ENCODE measurements around the gene OR4K5. TPM values are rescaled to one million over a fixed set of nuclear protein-coding genes. Genes with fewer than 3 reads are reported as not detected.

The OR4K5 gene
- total and polyA plus RNA-seq, 2 experiments from 2014 or later = not detected

DNA sequence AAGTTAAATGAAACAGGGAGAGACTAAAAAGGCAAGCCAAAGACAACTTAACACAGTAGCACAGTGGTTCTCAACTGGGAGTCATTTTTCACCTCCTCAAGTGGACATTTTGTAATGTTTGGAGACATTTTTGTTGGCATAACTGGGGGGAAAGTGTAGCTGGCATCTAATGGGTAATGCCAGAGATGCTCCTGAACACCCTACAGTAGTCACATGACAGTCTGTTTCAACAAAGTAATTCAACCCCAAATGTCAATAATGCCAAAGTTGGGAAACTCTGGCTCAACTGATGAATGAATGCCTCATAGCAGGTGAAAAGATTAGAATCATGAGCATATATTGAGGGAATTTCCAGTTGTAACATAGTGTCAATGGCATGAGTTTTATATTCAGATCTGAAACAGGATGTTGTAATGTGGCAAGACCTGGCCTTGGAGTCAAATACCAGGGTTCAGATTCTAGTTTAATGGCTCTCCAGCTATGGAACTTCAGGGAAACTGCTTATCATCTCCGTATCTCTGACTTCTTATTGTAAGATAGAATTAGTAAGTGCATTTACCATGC is 2.4 kb upstream of the OR4K5 start:
- Histone ChIP-seq H3K4me3 (no peak overlapping the region), H3K4me2 (no peak overlapping the region), H3K27ac (no peak overlapping the region), H3K36me3 (replicated peaks; ENCODE audit: insufficient read depth, low read depth) (no peaks in the 10 kb centered on the region), H3K79me2 (no peaks in the 10 kb centered on the region), H3K9me3 (ENCODE audit: low read depth) (peaks cover 10% of the 10 kb centered on the region), H3K27me3 (no peaks in the 10 kb centered on the region), H3K9me2 (replicated peaks; ENCODE audit: insufficient read depth) (no peaks in the 10 kb centered on the region), H3K4me1 (ENCODE audit: insufficient read depth) (no peaks in the 10 kb centered on the region), H2AFZ (no peak overlapping the region), H4K20me1 (ENCODE audit: insufficient read depth, poor library complexity, severe bottlenecking) (no peaks in the 10 kb centered on the region)
- DNase-seq (ENCODE audit: low spot score) = no peak
- WGBS (ENCODE audit: low lambda C conversion rate, missing lambda C conversion rate) = 54% methylated on average over 1 of the region's 1 CpG
- TF ChIP-seq, protein P1, sequence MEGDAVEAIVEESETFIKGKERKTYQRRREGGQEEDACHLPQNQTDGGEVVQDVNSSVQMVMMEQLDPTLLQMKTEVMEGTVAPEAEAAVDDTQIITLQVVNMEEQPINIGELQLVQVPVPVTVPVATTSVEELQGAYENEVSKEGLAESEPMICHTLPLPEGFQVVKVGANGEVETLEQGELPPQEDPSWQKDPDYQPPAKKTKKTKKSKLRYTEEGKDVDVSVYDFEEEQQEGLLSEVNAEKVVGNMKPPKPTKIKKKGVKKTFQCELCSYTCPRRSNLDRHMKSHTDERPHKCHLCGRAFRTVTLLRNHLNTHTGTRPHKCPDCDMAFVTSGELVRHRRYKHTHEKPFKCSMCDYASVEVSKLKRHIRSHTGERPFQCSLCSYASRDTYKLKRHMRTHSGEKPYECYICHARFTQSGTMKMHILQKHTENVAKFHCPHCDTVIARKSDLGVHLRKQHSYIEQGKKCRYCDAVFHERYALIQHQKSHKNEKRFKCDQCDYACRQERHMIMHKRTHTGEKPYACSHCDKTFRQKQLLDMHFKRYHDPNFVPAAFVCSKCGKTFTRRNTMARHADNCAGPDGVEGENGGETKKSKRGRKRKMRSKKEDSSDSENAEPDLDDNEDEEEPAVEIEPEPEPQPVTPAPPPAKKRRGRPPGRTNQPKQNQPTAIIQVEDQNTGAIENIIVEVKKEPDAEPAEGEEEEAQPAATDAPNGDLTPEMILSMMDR (IDR thresholded peaks at IDR 0.05; ENCODE audit: poor library complexity) = no peak
- no peak for TF ChIP-seq EZH2 (IDR thresholded peaks at IDR 0.05; ENCODE audit: borderline replicate concordance)
- no peak for TF ChIP-seq EZH2phosphoT487 (IDR thresholded peaks at IDR 0.05; ENCODE audit: low read depth, severe bottlenecking, unreplicated experiment)

DNA sequence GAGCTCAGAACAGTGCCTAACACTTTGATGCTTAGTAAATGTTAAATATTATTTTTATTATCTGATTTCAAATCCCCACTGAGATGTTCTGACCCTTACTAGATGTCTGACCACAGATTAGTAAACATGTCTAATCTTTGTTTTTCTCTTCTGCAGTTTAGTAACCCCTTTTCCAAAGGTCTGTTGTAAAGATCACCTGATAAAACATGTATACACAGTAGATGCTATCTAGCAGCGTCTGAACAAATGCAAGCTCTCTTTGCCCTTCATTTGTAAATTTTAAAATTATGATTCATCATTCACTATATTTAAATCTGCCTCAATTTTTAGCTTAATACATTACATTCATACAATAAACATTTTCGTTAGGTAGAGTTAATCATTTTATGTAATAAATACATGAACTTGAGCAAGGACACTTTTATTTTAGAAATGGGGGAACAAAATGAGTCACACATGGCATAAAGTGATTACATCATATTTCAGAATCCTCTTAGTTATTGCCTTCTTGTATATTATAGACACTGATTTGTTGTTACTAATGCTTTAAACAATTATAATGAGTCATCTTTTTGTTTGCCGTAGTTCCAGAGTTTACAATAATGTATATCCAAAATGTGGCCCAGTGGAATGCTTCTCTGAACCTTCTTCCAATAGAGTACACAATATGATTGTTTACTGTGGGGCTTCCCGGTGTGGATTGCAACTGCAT is 1.7 kb upstream of the OR4K5 start:
- TF ChIP-seq EZH2 (IDR thresholded peaks at IDR 0.05; ENCODE audit: borderline replicate concordance) (no peak), EZH2phosphoT487 (IDR thresholded peaks at IDR 0.05; ENCODE audit: low read depth, severe bottlenecking, unreplicated experiment) (no peak)
- TF ChIP-seq, protein P1 (IDR thresholded peaks at IDR 0.05; ENCODE audit: poor library complexity) = no peak

GRCh38 chr14:19930617-19931016 is 10.2 kb downstream of the OR4K5 start, which contains the start of gene OR4K1:
TSS of gene OR4K1 (plus strand) at chr14:19930917. CDS start at chr14:19935667, 4,750 bp downstream.
- no peaks in the 10 kb centered on the region for H3K27me3 ChIP-seq
- peaks cover 6% of the 10 kb centered on the region for H3K9me3 ChIP-seq (ENCODE audit: low read depth)
- no peak within 1 kb of the TSS for H3K27ac ChIP-seq
- H2AFZ ChIP-seq = no peak within 1 kb of the TSS
- H3K9me2 ChIP-seq (replicated peaks; ENCODE audit: insufficient read depth) = no peaks in the 10 kb centered on the region
- no peaks in the 10 kb centered on the region for H3K79me2 ChIP-seq
- H3K4me1 ChIP-seq (ENCODE audit: insufficient read depth) = no peaks in the 10 kb centered on the region
- no peak for TF ChIP-seq EZH2phosphoT487 (IDR thresholded peaks at IDR 0.05; ENCODE audit: low read depth, severe bottlenecking, unreplicated experiment)
- TF ChIP-seq, protein P1 (IDR thresholded peaks at IDR 0.05; ENCODE audit: poor library complexity) = no peak
- no peak for TF ChIP-seq EZH2 (IDR thresholded peaks at IDR 0.05; ENCODE audit: borderline replicate concordance)
- H3K36me3 ChIP-seq (replicated peaks; ENCODE audit: insufficient read depth, low read depth) = no peaks in the 10 kb centered on the region
- no peak within 1 kb of the TSS for H3K4me3 ChIP-seq
- 65% methylated on average over 3 of the region's 3 CpGs for WGBS (ENCODE audit: low lambda C conversion rate, missing lambda C conversion rate)
- no peaks in the 10 kb centered on the region for H4K20me1 ChIP-seq (ENCODE audit: insufficient read depth, poor library complexity, severe bottlenecking)
- no peak for DNase-seq (ENCODE audit: low spot score)
- no peak within 1 kb of the TSS for H3K4me2 ChIP-seq

More for the DNA sequence above, 1.7 kb upstream of the OR4K5 start:
- no peaks in the 10 kb centered on the region for H4K20me1 ChIP-seq (ENCODE audit: insufficient read depth, poor library complexity, severe bottlenecking)
- no peaks in the 10 kb centered on the region for H3K9me2 ChIP-seq (replicated peaks; ENCODE audit: insufficient read depth)
- H3K4me1 ChIP-seq (ENCODE audit: insufficient read depth) = no peaks in the 10 kb centered on the region
- no peaks in the 10 kb centered on the region for H3K36me3 ChIP-seq (replicated peaks; ENCODE audit: insufficient read depth, low read depth)
- no peak overlapping the region for H3K4me3 ChIP-seq
- DNase-seq (ENCODE audit: low spot score) = no peak
- 49% methylated on average over 4 of the region's 4 CpGs for WGBS (ENCODE audit: low lambda C conversion rate, missing lambda C conversion rate)
- no peaks in the 10 kb centered on the region for H3K27me3 ChIP-seq
- H3K4me2 ChIP-seq = no peak overlapping the region
- peaks cover 12% of the 10 kb centered on the region for H3K9me3 ChIP-seq (ENCODE audit: low read depth)
- H2AFZ ChIP-seq = no peak overlapping the region
- H3K27ac ChIP-seq = no peak overlapping the region
- no peaks in the 10 kb centered on the region for H3K79me2 ChIP-seq

Data from hepatocyte (in vitro differentiated cells).